Uterus (tissue), 4 donors: ENCODE results near the gene CAPZA1. TPM values are rescaled to one million over a fixed set of nuclear protein-coding genes. Genes with fewer than 3 reads are reported as not detected.

Experiments
- DNase-seq, 2 donors: peaks; one replicate each; pipeline ENCODE4 v3.0.0-alpha.2; 2019 to 2020
- H3K27ac ChIP-seq, 2 donors: fragments of 200-600 bp; sonication (generic); 1 replicate in 1 of 2; 2 replicates in 1 of 2; pipeline ENCODE4 v1.5.1; 2016 to 2018
- H3K27me3 ChIP-seq, 2 donors: fragments of 200-600 bp; sonication (generic); one replicate each; pipeline ENCODE4 v1.5.1; 2018 to 2019; ENCODE audit warnings: control low read depth in 1 of 2
- H3K36me3 ChIP-seq, 2 donors: fragments of 200-600 bp; sonication (generic); one replicate each; pipeline ENCODE4 v1.5.1; 2019; ENCODE audit warnings: control low read depth in 1 of 2
- H3K4me1 ChIP-seq, 2 donors: fragments of 200-600 bp; sonication (generic); one replicate each; pipeline ENCODE4 v1.5.1; 2018 to 2019; ENCODE audit warnings: control low read depth in 1 of 2
- H3K4me3 ChIP-seq, 2 donors: fragments of 200-600 bp; sonication (generic); 1 replicate in 1 of 2; 2 replicates in 1 of 2; pipeline ENCODE4 v1.5.1; 2018 to 2019; ENCODE audit warnings: mild to moderate bottlenecking in 1 of 2
- H3K9me3 ChIP-seq, 2 donors: fragments of 200-600 bp; sonication (generic); one replicate each; pipeline ENCODE4 v1.5.1; 2019; ENCODE audit warnings: control low read depth in 1 of 2
- POLR2A ChIP-seq, 2 donors: fragments of 450-650 bp; IDR thresholded peaks; one replicate each; pipeline ENCODE4 v1.6.1; 2016; ENCODE audit warnings: antibody characterized with exemption in 2 of 2, mild to moderate bottlenecking in 1 of 2, moderate library complexity in 1 of 2
- intact Hi-C: fragments of 100-400 bp; cut with DNase I; formaldehyde crosslinking; loops from one replicate; pipeline ENCODE4 v1.15.1; 2023; ENCODE audit warnings: low total_unique reads
- total RNA-seq, 4 donors: library from RNA; depleted of rRNA in 3 of 4; stranded (reverse); fragments of >200 nt in 3 of 4; gene quantifications; one replicate each; pipeline versions ENCODE4 v1.1.0 to v1.2.4, GENCODE V29; 2014 to 2023
- TF ChIP-seq, protein P1 (sequence below), 4 experiments: fragments of 200-600 bp in 2 of 4; fragments of 450-650 bp in 2 of 4; sonication (generic) in 2 of 4; IDR thresholded peaks; one replicate each; pipeline ENCODE4 v1.5.1; 2016 to 2019; ENCODE audit warnings: antibody characterized with exemption in 4 of 4, mild to moderate bottlenecking in 2 of 4, moderate library complexity in 1 of 4
- donor health status: DM: yes; HTN: yes; CAD: no.

Gene CAPZA1
- total RNA-seq, 4 donors from 2014 or later = 60.6 to 503 (median 151) TPM

- intact Hi-C loops = no loop called here
- Histone ChIP-seq H3K4me1 (no peaks in the 10 kb centered on the region), H3K27ac (no peak overlapping the region), H3K9me3 (no peaks in the 10 kb centered on the region), H3K27me3 (no peaks in the 10 kb centered on the region), H3K4me3 (no peak overlapping the region), H3K36me3 (no peaks in the 10 kb centered on the region)
- TF ChIP-seq, protein P1, sequence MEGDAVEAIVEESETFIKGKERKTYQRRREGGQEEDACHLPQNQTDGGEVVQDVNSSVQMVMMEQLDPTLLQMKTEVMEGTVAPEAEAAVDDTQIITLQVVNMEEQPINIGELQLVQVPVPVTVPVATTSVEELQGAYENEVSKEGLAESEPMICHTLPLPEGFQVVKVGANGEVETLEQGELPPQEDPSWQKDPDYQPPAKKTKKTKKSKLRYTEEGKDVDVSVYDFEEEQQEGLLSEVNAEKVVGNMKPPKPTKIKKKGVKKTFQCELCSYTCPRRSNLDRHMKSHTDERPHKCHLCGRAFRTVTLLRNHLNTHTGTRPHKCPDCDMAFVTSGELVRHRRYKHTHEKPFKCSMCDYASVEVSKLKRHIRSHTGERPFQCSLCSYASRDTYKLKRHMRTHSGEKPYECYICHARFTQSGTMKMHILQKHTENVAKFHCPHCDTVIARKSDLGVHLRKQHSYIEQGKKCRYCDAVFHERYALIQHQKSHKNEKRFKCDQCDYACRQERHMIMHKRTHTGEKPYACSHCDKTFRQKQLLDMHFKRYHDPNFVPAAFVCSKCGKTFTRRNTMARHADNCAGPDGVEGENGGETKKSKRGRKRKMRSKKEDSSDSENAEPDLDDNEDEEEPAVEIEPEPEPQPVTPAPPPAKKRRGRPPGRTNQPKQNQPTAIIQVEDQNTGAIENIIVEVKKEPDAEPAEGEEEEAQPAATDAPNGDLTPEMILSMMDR (IDR thresholded peaks at IDR 0.05) = no peak
- TF ChIP-seq POLR2A (IDR thresholded peaks at IDR 0.05) = no peak
- no peak for DNase-seq
Observed at GRCh38 chr1:112643080-112643479, 23.4 kb downstream of the CAPZA1 start.

- intact Hi-C loops = no loop called here
- H3K27ac ChIP-seq = no peak overlapping the region
- H3K4me1 ChIP-seq = no peaks in the 10 kb centered on the region
- H3K36me3 ChIP-seq = no peaks in the 10 kb centered on the region
- H3K4me3 ChIP-seq = no peak overlapping the region
- no peak for DNase-seq
- H3K27me3 ChIP-seq = no peaks in the 10 kb centered on the region
- TF ChIP-seq, protein P1 (IDR thresholded peaks at IDR 0.05) = no peak
- no peak for TF ChIP-seq POLR2A (IDR thresholded peaks at IDR 0.05)
- H3K9me3 ChIP-seq = no peaks in the 10 kb centered on the region
Observed at GRCh38 chr1:112646225-112646624, 26.6 kb downstream of the CAPZA1 start.

- Histone ChIP-seq H3K36me3 (no peaks in the 10 kb centered on the region), H3K4me1 (no peaks in the 10 kb centered on the region), H3K4me3 (no peak overlapping the region), H3K27ac (no peak overlapping the region), H3K9me3 (no peaks in the 10 kb centered on the region), H3K27me3 (no peaks in the 10 kb centered on the region)
- TF ChIP-seq, protein P1 (IDR thresholded peaks at IDR 0.05) = no peak
- TF ChIP-seq POLR2A (IDR thresholded peaks at IDR 0.05) = no peak
- no peak for DNase-seq
- intact Hi-C loops = no loop called here
Observed at GRCh38 chr1:112651205-112651604, 31.6 kb downstream of the CAPZA1 start.

- H3K4me3 ChIP-seq = no peak overlapping the region
- H3K27me3 ChIP-seq = no peaks in the 10 kb centered on the region
- H3K4me1 ChIP-seq = no peaks in the 10 kb centered on the region
- no peak overlapping the region for H3K27ac ChIP-seq
- no peak for DNase-seq
- no peaks in the 10 kb centered on the region for H3K36me3 ChIP-seq
- TF ChIP-seq POLR2A (IDR thresholded peaks at IDR 0.05) = no peak
- TF ChIP-seq, protein P1 (IDR thresholded peaks at IDR 0.05) = no peak
- H3K9me3 ChIP-seq = no peaks in the 10 kb centered on the region
- intact Hi-C loops = no loop called here
Observed at GRCh38 chr1:112665857-112666256, 46.2 kb downstream of the CAPZA1 start.

GRCh38 chr1:112666946-112667345 is 47.3 kb downstream of the CAPZA1 start:
- Histone ChIP-seq H3K4me1 (no peaks in the 10 kb centered on the region), H3K9me3 (no peaks in the 10 kb centered on the region), H3K27me3 (no peaks in the 10 kb centered on the region), H3K4me3 (no peak overlapping the region), H3K36me3 (no peaks in the 10 kb centered on the region), H3K27ac (no peak overlapping the region)
- TF ChIP-seq, protein P1 (IDR thresholded peaks at IDR 0.05) = no peak
- no peak for TF ChIP-seq POLR2A (IDR thresholded peaks at IDR 0.05)
- DNase-seq = no peak
- intact Hi-C loops = no loop called here
